ENCODE data around the gene STARD8. TPM values are rescaled to one million over a fixed set of nuclear protein-coding genes. Genes with fewer than 3 reads are reported as not detected.

Gene STARD8
- total RNA-seq, 4 donors from 2014 or later, result 10.5 to 35.6 (median 16.9) TPM

- Histone ChIP-seq H3K27ac (no peak overlapping the region), H3K4me3 (replicated peaks in 1 of 3) (no peak overlapping the region), H3K4me1 (peaks cover 0 to 9% of the 10 kb centered on the region in 2 donors), H3K27me3 (no peaks in the 10 kb centered on the region), H3K9me3 (no peaks in the 10 kb centered on the region), H3K36me3 (no peaks in the 10 kb centered on the region)
- DNase-seq, result no peak
- intact Hi-C loops (cut with DNase I), result no loop called here
- WGBS, 2 donors, result 80 to 87% methylated on average over 3 of the region's 3 CpGs
- no peak for TF ChIP-seq POLR2A (IDR thresholded peaks at IDR 0.05)
- no peak for TF ChIP-seq CTCF (IDR thresholded peaks at IDR 0.05)
Measured at GRCh38 chrX:68676335-68676734, 28.9 kb downstream of the STARD8 start.

- WGBS, 2 donors, result 72 to 80% methylated on average over 4 of the region's 4 CpGs
- Histone ChIP-seq H3K4me1 (no peaks in the 10 kb centered on the region), H3K9me3 (no peaks in the 10 kb centered on the region), H3K27ac (no peak overlapping the region), H3K27me3 (no peaks in the 10 kb centered on the region), H3K4me3 (replicated peaks in 1 of 3) (no peak overlapping the region), H3K36me3 (no peaks in the 10 kb centered on the region)
- TF ChIP-seq CTCF (IDR thresholded peaks at IDR 0.05) (no peak), POLR2A (IDR thresholded peaks at IDR 0.05) (no peak)
- intact Hi-C loops (cut with DNase I), result no loop called here
- no peak for DNase-seq
Measured at GRCh38 chrX:68677998-68678397, 30.5 kb downstream of the STARD8 start.

GRCh38 chrX:68681443-68681941, 34.0 kb downstream of the STARD8 start:
- WGBS, 2 donors, result 38 to 39% methylated on average over 1 to 2 of the region's 2 CpGs
- Histone ChIP-seq H3K9me3 (no peaks in the 10 kb centered on the region), H3K4me3 (replicated peaks in 1 of 3) (no peak overlapping the region), H3K36me3 (no peaks in the 10 kb centered on the region), H3K4me1 (no peaks in the 10 kb centered on the region), H3K27ac (no peak overlapping the region), H3K27me3 (no peaks in the 10 kb centered on the region)
- no peak for DNase-seq
- TF ChIP-seq CTCF (IDR thresholded peaks at IDR 0.05), result no peak
- TF ChIP-seq POLR2A (IDR thresholded peaks at IDR 0.05), result no peak
- intact Hi-C loops (cut with DNase I), result no loop called here

- no peak for DNase-seq
- Histone ChIP-seq H3K9me3 (no peaks in the 10 kb centered on the region), H3K27me3 (no peaks in the 10 kb centered on the region), H3K4me3 (replicated peaks in 1 of 3) (no peak overlapping the region), H3K4me1 (no peaks in the 10 kb centered on the region), H3K36me3 (no peaks in the 10 kb centered on the region), H3K27ac (no peak overlapping the region)
- intact Hi-C loops (cut with DNase I), result no loop called here
- WGBS, 2 donors, result 86 to 94% methylated on average over 2 to 3 of the region's 3 CpGs
- TF ChIP-seq CTCF (IDR thresholded peaks at IDR 0.05) (no peak), POLR2A (IDR thresholded peaks at IDR 0.05) (no peak)
Measured at GRCh38 chrX:68682790-68683189, 35.3 kb downstream of the STARD8 start.

GRCh38 chrX:68683580-68683979, 36.1 kb downstream of the STARD8 start:
- Histone ChIP-seq H3K27ac (no peak overlapping the region), H3K36me3 (no peaks in the 10 kb centered on the region), H3K4me3 (replicated peaks in 1 of 3) (no peak overlapping the region), H3K27me3 (no peaks in the 10 kb centered on the region), H3K9me3 (no peaks in the 10 kb centered on the region), H3K4me1 (no peaks in the 10 kb centered on the region)
- no peak for DNase-seq
- intact Hi-C loops (cut with DNase I), result no loop called here
- 58 to 76% methylated on average over 2 of the region's 2 CpGs for WGBS, 2 donors
- TF ChIP-seq CTCF (IDR thresholded peaks at IDR 0.05) (no peak), POLR2A (IDR thresholded peaks at IDR 0.05) (no peak)
